CD4-positive, alpha-beta memory T cell (primary cell): ENCODE measurements around the gene PLLP. TPM values are rescaled to one million over a fixed set of nuclear protein-coding genes. Genes with fewer than 3 reads are reported as not detected.

Experiments
- CTCF ChIA-PET: fragments of 350-600 bp; sonication (Branson Sonifier 250); formaldehyde crosslinking; loops from one replicate; lab custom pipeline; 2021; ENCODE audit warnings: inconsistent platforms; ENCODE audit not compliant: partially characterized antibody; lab: Charles Lee
- POLR2A ChIA-PET: fragments of 350-600 bp; sonication (Branson Sonifier 250); formaldehyde crosslinking; loops from one replicate; lab custom pipeline; 2021; ENCODE audit not compliant: partially characterized antibody; lab: Charles Lee
- DNase-seq, 5 donors: peaks; one replicate each; pipeline versions ENCODE4 v3.0.0 to v3.0.0-alpha.2; 2020 to 2022; ENCODE audit warnings: mixed read lengths in 1 of 5
- H3K27ac ChIP-seq: one replicate; pipeline ENCODE4 v1.7.0; 2013; ENCODE audit warnings: low read depth, low read length
- H3K27me3 ChIP-seq: 2 replicates; pipeline ENCODE4 v1.7.0; 2013; ENCODE audit warnings: mild to moderate bottlenecking, low read length, moderate library complexity; ENCODE audit not compliant: insufficient read depth
- H3K36me3 ChIP-seq: 2 replicates; pipeline ENCODE4 v1.7.0; 2013; ENCODE audit warnings: mild to moderate bottlenecking, low read length, moderate library complexity; ENCODE audit not compliant: insufficient read depth
- H3K4me1 ChIP-seq: 2 replicates; pipeline ENCODE4 v1.7.0; 2013; ENCODE audit warnings: mild to moderate bottlenecking, low read length, moderate library complexity; ENCODE audit not compliant: insufficient read depth
- H3K4me3 ChIP-seq, 2 donors: one replicate each; pipeline ENCODE4 v1.7.0; 2013; ENCODE audit warnings: low read length in 2 of 2, mild to moderate bottlenecking in 1 of 2
- H3K9me3 ChIP-seq, 2 donors: one replicate each; pipeline ENCODE4 v1.7.0; 2013; ENCODE audit warnings: low read length in 2 of 2, control low read depth in 1 of 2; ENCODE audit not compliant: control insufficient read depth in 1 of 2
- H3K27ac Mint-ChIP-seq, 7 donors: one replicate each; pipeline ENCODE4 v1.8.0; 2020 to 2021; ENCODE audit warnings: mixed read lengths in 7 of 7, mild to moderate bottlenecking in 6 of 7, inconsistent platforms in 3 of 7, moderate library complexity in 3 of 7
- H3K27me3 Mint-ChIP-seq, 2 donors: one replicate each; pipeline ENCODE4 v1.8.0; 2020 to 2021; ENCODE audit warnings: mixed read lengths in 2 of 2
- H3K36me3 Mint-ChIP-seq, 2 donors: one replicate each; pipeline ENCODE4 v1.8.0; 2020 to 2021; ENCODE audit warnings: mixed read lengths in 2 of 2, inconsistent platforms in 1 of 2, mild to moderate bottlenecking in 1 of 2
- H3K4me1 Mint-ChIP-seq, 4 donors: one replicate each; pipeline ENCODE4 v1.8.0; 2020 to 2021; ENCODE audit warnings: mixed read lengths in 4 of 4, mild to moderate bottlenecking in 1 of 4
- H3K4me3 Mint-ChIP-seq, 8 donors: one replicate each; pipeline ENCODE4 v1.8.0; 2020 to 2021; ENCODE audit warnings: mixed read lengths in 8 of 8, mild to moderate bottlenecking in 7 of 8, moderate library complexity in 6 of 8, inconsistent platforms in 3 of 8
- H3K9me3 Mint-ChIP-seq, 8 donors: one replicate each; pipeline ENCODE4 v1.8.0; 2020 to 2021; ENCODE audit warnings: mixed read lengths in 8 of 8, mild to moderate bottlenecking in 5 of 8, inconsistent platforms in 3 of 8, moderate library complexity in 1 of 8
- intact Hi-C: fragments of 100-400 bp; cut with micrococcal nuclease; formaldehyde crosslinking; loops from one replicate; pipeline ENCODE4 v1.15.1; 2023
- polyA plus RNA-seq, 2 donors: library from polyadenylated mRNA; unstranded; fragments of 300-500 nt; fragmentation: Illumina TruSeq; gene quantifications; one replicate each; pipeline ENCODE4 v1.2.3, GENCODE V29; 2021
- total RNA-seq, 2 experiments: library from RNA; stranded (reverse); gene quantifications; one replicate each; pipeline ENCODE4 v1.2.3, GENCODE V29; 2021

The PLLP gene
- total and polyA plus RNA-seq, 4 experiments from 2014 or later: 1.6 to 2.4 (median 1.9) TPM

DNA sequence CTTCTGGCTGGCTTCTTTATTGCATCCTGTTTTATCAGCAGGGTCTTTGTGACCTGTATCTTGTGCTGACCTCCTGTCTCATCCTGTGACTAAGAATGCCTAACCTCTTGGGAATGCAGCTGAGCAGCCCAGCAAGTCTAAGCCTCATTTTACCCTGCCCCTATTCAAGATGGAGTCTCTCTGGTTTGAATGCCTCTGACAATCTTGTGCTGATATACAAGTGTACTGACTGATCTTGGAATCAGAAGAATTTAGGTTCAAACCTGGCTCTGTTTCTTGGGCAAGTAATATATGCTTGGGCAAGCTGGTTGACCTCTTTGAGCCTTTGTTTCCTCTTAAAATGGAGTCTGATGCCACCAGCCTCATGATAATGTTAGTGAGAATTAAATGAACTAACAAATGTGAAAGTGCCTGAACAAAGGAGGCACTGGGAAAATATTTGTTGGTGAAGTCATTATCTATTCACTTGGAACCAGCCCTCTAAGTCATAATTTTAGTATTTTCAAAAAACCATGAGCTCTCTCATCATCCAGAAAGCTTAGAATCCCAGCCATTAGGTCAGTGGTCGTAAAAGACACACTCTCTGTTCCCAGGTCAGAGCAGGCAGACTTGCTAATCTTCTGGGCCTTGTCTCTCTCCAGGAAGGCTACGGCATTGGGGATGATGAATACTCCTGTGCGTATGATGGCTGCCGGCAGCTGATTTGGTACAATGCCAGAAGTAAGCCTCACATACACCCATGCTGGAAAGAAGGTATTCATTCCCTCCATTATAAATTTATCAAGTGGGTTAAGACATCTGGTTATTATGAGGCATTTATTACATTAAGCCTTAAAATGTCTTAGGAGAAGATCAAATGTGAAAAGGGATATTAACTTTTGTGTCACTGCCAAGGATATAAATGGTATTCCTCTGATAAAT lies 57.5 kb downstream of the PLLP start:
- POLR2A ChIA-PET: no interaction called here
- no peak for DNase-seq
- CTCF ChIA-PET: no interaction called here
- H3K4me1 Mint-ChIP-seq: no peaks in the 10 kb centered on the region
- Histone ChIP-seq H3K4me3 (no peak overlapping the region), H3K27ac (no peak overlapping the region), H3K4me1 (no peaks in the 10 kb centered on the region), H3K36me3 (peaks cover 60% of the 10 kb centered on the region), H3K9me3 (no peaks in the 10 kb centered on the region), H3K27me3 (no peaks in the 10 kb centered on the region)
- no peaks in the 10 kb centered on the region for H3K27me3 Mint-ChIP-seq
- H3K4me3 Mint-ChIP-seq: no peak overlapping the region
- no peaks in the 10 kb centered on the region for H3K9me3 Mint-ChIP-seq
- peaks cover 48 to 81% of the 10 kb centered on the region in 2 donors for H3K36me3 Mint-ChIP-seq
- intact Hi-C loops: no loop called here
- peak overlapping the region in 1 of 7 donors; percentile 13 for H3K27ac Mint-ChIP-seq

DNA sequence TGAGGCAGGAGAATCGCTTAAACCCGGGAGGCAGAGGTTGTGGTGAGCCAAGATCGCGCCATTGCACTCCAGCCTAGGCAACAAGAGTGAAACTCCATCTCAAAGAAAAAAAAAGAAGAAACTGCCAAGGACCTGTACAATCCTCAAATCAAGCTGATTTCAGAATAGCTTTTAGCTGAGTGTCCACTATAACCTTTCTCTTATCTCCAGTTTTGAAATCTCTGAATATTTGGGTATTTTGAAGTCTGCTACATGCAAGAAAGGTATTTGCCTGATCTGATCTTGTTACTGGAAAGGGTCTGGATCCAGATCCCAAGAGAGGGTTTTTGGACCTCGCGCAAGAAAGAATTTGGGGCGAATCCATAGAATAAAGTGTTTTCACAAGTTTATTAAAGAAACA lies 58.5 kb downstream of the PLLP start:
- intact Hi-C loops: no loop called here
- DNase-seq: no peak
- H3K27me3 Mint-ChIP-seq: no peaks in the 10 kb centered on the region
- Histone ChIP-seq H3K9me3 (no peaks in the 10 kb centered on the region), H3K36me3 (peaks cover 60% of the 10 kb centered on the region), H3K27ac (no peak overlapping the region), H3K4me3 (no peak overlapping the region), H3K27me3 (no peaks in the 10 kb centered on the region), H3K4me1 (no peaks in the 10 kb centered on the region)
- peak overlapping the region in 2 of 7 donors; percentile 66 to 69 for H3K27ac Mint-ChIP-seq
- CTCF ChIA-PET: no interaction called here
- no peaks in the 10 kb centered on the region for H3K9me3 Mint-ChIP-seq
- no peaks in the 10 kb centered on the region for H3K4me1 Mint-ChIP-seq
- H3K4me3 Mint-ChIP-seq: no peak overlapping the region
- POLR2A ChIA-PET: no interaction called here
- H3K36me3 Mint-ChIP-seq: peaks cover 46 to 78% of the 10 kb centered on the region in 2 donors

DNA sequence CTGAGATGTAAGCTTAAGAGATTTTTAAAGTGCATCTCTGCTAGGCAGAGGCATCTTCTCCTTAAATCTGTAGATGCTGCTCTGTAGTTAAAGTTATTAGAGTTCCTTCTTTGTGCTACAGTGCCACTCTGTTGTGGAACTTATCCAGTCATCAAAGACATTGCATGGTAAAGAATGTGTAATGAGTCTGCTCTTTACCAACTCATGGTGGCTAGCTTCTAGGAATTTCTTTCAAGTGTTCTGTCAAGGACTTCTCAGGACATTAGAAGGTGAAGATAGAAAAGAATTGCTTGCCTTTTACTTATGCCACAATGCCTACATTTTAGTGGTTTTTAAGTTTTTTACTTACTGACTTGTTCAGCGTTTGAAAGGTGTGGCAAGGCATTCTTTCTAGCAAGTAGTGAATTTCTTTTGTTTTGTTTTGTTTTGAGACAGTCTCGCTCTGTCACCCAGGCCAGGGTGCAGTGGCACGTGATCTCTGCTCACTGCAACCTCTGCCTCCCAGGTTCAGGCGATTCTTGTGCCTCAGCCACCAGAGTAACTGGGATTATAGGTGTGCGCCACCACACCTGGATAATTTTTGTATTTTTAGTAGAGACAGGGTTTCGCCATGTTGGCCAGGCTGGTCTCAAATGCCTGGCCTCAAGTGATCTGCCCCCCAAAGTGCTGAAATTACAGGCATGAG lies 59.7 kb downstream of the PLLP start:
- ChIA-PET CTCF (interaction anchor here (1.0 kb wide), 1 partner anchor 959 kb away, joined by 3 read pairs; no protein-coding TSS in a partner anchor), POLR2A (no interaction called here)
- Mint-ChIP-seq H3K4me3 (no peak overlapping the region), H3K36me3 (peaks cover 49 to 77% of the 10 kb centered on the region in 2 donors), H3K9me3 (no peaks in the 10 kb centered on the region), H3K27me3 (no peaks in the 10 kb centered on the region), H3K4me1 (no peaks in the 10 kb centered on the region), H3K27ac (no peak overlapping the region)
- H3K27me3 ChIP-seq: no peaks in the 10 kb centered on the region
- DNase-seq: no peak
- H3K27ac ChIP-seq: no peak overlapping the region
- intact Hi-C loops: no loop called here
- no peaks in the 10 kb centered on the region for H3K9me3 ChIP-seq
- no peak overlapping the region for H3K4me3 ChIP-seq
- H3K36me3 ChIP-seq: peaks cover 57% of the 10 kb centered on the region
- H3K4me1 ChIP-seq: no peaks in the 10 kb centered on the region

DNA sequence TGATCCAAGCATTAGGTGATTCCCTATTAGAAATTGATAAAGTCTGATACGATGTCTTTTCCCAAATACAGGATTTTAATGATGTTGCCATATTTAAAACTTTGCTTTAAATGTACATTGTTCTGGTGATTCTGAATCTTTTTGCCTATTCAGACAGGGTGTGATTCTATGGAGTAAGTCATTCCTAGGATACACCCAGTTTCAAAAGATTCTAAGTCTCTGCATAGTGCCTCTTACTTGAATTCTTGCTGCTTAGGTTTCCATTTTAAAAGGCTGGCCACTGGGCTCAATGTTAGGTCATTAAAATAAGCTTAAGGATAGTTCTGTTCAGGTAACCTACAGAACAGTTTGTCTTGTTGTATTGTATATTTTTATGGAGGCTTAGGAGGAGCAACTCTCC lies 61.4 kb downstream of the PLLP start:
- intact Hi-C loops: no loop called here
- Mint-ChIP-seq H3K36me3 (peaks cover 65 to 80% of the 10 kb centered on the region in 2 donors), H3K4me3 (no peak overlapping the region), H3K27me3 (no peaks in the 10 kb centered on the region), H3K4me1 (peaks cover 0 to 3% (median 0%) of the 10 kb centered on the region in 4 donors), H3K9me3 (peaks cover 0 to 12% (median 5%) of the 10 kb centered on the region in 8 donors), H3K27ac (peak overlapping the region in 1 of 7 donors; percentile 29)
- Histone ChIP-seq H3K36me3 (peaks cover 52% of the 10 kb centered on the region), H3K9me3 (no peaks in the 10 kb centered on the region), H3K4me1 (no peaks in the 10 kb centered on the region), H3K27me3 (no peaks in the 10 kb centered on the region), H3K4me3 (no peak overlapping the region), H3K27ac (no peak overlapping the region)
- no peak for DNase-seq
- POLR2A ChIA-PET: no interaction called here
- CTCF ChIA-PET: interaction anchor here (0.9 kb wide), 1 partner anchor 199 kb away, joined by 4 read pairs; no protein-coding TSS in a partner anchor

DNA sequence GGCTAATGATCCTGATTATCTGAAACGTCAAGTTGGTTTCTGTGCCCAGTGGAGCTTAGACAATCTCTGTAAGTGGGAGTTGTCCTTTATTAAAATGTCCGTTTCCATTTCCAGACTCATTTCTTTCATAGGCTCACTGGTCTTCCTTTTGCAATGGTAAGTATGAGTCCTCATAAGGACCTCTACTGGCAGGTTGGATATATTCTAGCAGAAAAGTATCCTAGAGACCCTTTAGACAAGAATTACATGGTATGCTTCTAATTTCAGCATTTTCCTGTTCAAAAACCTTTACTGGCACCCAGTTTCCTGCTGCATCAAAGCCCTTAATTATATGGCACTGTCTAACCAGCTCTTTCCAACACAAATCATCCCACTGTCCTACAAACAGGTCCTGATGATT lies 67.5 kb downstream of the PLLP start:
- H3K4me3 Mint-ChIP-seq: peak overlapping the region in 1 of 8 donors; percentile 2
- peaks cover 0 to 3% (median 0%) of the 10 kb centered on the region in 4 donors for H3K4me1 Mint-ChIP-seq
- H3K27me3 Mint-ChIP-seq: no peaks in the 10 kb centered on the region
- H3K27me3 ChIP-seq: no peaks in the 10 kb centered on the region
- POLR2A ChIA-PET: no interaction called here
- no peaks in the 10 kb centered on the region for H3K4me1 ChIP-seq
- intact Hi-C loops: no loop called here
- no peak overlapping the region for H3K27ac ChIP-seq
- H3K36me3 Mint-ChIP-seq: peaks cover 83 to 90% of the 10 kb centered on the region in 2 donors
- no peak for DNase-seq
- CTCF ChIA-PET: no interaction called here
- H3K27ac Mint-ChIP-seq: no peak overlapping the region
- H3K9me3 Mint-ChIP-seq: peaks cover 5 to 40% (median 30%) of the 10 kb centered on the region in 8 donors
- peaks cover 63% of the 10 kb centered on the region for H3K36me3 ChIP-seq
- no peak overlapping the region for H3K4me3 ChIP-seq
- H3K9me3 ChIP-seq: peaks cover 0 to 18% of the 10 kb centered on the region in 2 donors

DNA sequence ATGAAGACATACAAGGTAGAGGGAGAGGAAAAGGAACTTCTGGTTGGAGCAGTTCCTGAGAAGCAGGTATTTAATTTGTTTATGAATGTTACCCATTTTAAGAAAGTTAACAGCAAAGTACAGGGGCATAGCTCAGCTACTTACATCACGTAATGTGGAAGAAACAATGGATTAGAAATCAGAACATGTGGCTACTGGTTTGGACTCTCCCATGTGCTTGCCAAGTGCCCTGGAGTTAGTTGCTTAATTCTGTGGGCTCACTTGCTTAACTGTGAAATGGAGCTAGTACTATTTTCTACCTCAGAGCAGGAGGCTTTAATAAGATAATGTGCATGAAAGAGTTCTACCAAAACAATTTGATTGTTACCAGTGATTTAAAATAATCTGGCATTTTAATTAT lies 71.0 kb downstream of the PLLP start:
- Histone ChIP-seq H3K9me3 (peaks cover 0 to 18% of the 10 kb centered on the region in 2 donors), H3K4me1 (no peaks in the 10 kb centered on the region), H3K27me3 (no peaks in the 10 kb centered on the region), H3K4me3 (no peak overlapping the region), H3K27ac (no peak overlapping the region), H3K36me3 (peaks cover 48% of the 10 kb centered on the region)
- intact Hi-C loops: no loop called here
- CTCF ChIA-PET: no interaction called here
- H3K27me3 Mint-ChIP-seq: no peaks in the 10 kb centered on the region
- DNase-seq: no peak
- POLR2A ChIA-PET: no interaction called here
- H3K4me1 Mint-ChIP-seq: no peaks in the 10 kb centered on the region
- peak overlapping the region in 1 of 7 donors; percentile 51 for H3K27ac Mint-ChIP-seq
- H3K4me3 Mint-ChIP-seq: no peak overlapping the region
- H3K9me3 Mint-ChIP-seq: peaks cover 5 to 35% (median 28%) of the 10 kb centered on the region in 8 donors
- peaks cover 67 to 73% of the 10 kb centered on the region in 2 donors for H3K36me3 Mint-ChIP-seq

DNA sequence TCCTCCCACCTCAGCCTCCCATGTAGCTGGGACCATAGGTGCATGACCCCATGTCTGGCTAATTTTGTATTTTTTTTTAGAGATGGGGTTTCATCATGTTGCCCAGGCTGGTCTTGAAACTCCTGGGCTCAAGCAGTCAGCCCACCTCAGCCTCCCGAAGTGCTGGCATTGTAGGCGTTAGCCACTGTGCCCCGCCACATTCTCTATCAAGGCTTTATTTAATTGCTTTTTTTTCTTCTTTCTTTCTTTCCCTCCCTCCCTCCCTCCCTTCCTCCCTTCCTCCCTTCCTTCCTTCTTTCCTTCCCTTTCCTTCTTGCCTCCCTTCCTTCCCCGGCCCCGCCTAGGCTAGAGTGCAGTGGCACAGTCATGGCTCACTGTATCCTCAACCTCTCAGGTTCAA lies 74.7 kb downstream of the PLLP start:
- no peaks in the 10 kb centered on the region for H3K27me3 ChIP-seq
- ChIA-PET CTCF (no interaction called here), POLR2A (no interaction called here)
- H3K4me1 Mint-ChIP-seq: peaks cover 0 to 1% (median 0%) of the 10 kb centered on the region in 4 donors
- no peak overlapping the region for H3K27ac ChIP-seq
- no peak overlapping the region for H3K4me3 Mint-ChIP-seq
- H3K36me3 Mint-ChIP-seq: peaks cover 56 to 68% of the 10 kb centered on the region in 2 donors
- intact Hi-C loops: no loop called here
- peak overlapping the region in 1 of 7 donors; percentile 30 for H3K27ac Mint-ChIP-seq
- no peaks in the 10 kb centered on the region for H3K9me3 ChIP-seq
- peaks cover 0 to 7% (median under 1%) of the 10 kb centered on the region in 8 donors for H3K9me3 Mint-ChIP-seq
- peaks cover 25% of the 10 kb centered on the region for H3K36me3 ChIP-seq
- H3K4me1 ChIP-seq: no peaks in the 10 kb centered on the region
- no peaks in the 10 kb centered on the region for H3K27me3 Mint-ChIP-seq
- DNase-seq: no peak
- no peak overlapping the region for H3K4me3 ChIP-seq
